HG03520 (cell line): ENCODE measurements around the gene ENTPD6.

Source experiments
- ATAC-seq: cut with Tn5 transposase; IDR thresholded peaks from one replicate; pipeline ENCODE4 v1.9.1; 2021; ENCODE audit warnings: mild to moderate bottlenecking, moderate library complexity; ENCODE audit not compliant: unreplicated experiment

The ENTPD6 gene

GRCh38 chr20:25207960-25208534 is 12.5 kb downstream of the ENTPD6 start:
- ATAC-seq, result no peak

DNA sequence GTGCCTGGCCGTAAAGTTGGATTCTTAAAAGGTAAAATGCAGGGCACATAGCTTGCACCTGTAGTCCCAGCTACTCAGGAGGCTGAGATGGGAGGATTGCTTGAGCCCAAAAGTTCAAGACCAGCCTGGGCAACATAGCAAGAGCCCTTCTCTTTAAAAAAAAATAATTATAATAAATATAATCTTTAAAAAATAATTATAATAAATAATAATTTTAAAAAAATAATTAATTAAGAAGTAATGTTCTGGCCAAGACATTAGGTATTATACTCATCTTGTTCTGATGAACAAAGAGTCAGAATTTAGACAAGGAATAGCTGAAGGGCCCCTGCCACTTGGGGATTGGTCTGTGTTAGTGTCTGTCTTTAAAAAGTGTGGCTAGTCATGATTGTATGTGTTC is 13.9 kb downstream of the ENTPD6 start:
- ATAC-seq, result no peak

GRCh38 chr20:25209911-25210310 is 14.4 kb downstream of the ENTPD6 start:
- ATAC-seq, result no peak

DNA sequence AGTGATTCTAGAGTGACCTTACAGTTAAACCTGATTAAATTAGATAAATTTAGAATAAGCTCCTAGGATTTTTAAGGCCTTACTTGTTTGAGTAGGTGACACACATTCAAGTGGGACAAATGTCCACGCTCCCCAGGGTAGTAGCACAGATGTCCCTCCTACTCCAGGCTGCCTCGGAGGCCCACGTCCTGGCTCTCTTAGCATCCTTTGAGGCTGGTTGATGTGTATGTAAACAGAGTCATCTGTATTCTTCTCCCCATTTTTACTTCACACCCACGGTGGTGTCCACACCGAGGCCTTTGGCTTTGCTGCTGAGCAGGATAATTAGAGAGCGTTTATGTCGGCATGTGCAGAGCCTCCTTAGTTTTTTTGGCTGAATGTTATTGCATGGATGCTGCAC is 15.8 kb downstream of the ENTPD6 start:
- ATAC-seq, result no peak

DNA sequence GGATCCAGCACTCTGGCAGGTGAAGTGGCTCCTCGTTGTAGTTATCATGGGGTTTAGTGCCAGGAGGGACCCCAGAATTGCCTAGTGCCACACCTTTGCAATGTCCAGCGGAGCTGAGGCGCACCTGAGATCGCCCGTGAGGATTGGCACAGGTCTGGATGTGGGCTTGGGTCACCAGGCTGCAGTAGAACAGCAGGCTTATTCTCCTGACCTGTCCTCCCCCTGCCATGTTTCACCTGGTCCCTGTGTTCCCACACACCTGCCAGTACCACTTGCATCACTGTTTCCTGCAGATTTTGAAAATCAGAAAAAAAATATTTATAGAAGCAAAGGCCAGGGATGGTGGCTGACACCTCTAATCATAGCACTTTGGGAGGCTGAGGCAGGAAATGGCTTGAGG is 16.7 kb downstream of the ENTPD6 start:
- ATAC-seq, result no peak

- ATAC-seq, result no peak
These were observed 18.3 kb downstream of the ENTPD6 start for GRCh38 chr20:25213566-25214425.

DNA sequence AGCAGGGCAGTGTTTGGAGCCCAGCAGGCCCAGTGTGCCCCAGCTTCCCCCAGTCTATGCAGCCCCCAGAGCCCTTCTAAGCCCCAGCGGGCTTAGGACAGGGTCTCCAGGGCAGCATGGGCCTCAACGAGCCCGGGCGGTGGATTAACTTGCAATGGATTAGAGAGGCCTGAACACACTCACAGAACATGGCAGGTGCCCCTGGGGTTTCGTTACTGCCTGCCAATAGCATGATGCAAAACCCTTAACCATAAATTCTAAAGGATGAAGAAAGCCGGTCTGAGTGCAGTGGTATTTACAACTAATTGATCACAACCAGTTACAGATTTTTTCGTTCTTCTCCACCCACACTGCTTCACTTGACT is 18.9 kb downstream of the ENTPD6 start:
- no peak for ATAC-seq

DNA sequence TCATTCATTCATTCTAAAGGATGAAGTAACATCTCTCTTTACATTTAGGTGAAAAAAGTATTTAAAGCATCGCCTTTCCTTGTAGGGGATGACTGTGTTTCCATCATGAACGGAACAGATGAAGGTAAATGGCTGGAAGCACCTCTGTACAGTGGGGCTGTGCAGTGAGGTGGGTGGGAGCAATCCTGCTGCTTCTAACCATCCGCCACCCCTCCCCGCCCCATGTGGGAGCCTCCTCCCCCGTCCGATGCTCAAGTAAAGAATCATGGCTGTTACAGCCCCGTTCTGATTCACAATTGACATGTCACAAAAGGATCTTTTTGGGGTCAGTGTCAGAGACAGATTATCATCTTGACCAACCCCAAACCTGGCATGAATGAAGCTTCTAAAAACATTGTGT is 19.3 kb downstream of the ENTPD6 start:
- ATAC-seq, result no peak

GRCh38 chr20:25215521-25215920 is 20.0 kb downstream of the ENTPD6 start:
- no peak for ATAC-seq

DNA sequence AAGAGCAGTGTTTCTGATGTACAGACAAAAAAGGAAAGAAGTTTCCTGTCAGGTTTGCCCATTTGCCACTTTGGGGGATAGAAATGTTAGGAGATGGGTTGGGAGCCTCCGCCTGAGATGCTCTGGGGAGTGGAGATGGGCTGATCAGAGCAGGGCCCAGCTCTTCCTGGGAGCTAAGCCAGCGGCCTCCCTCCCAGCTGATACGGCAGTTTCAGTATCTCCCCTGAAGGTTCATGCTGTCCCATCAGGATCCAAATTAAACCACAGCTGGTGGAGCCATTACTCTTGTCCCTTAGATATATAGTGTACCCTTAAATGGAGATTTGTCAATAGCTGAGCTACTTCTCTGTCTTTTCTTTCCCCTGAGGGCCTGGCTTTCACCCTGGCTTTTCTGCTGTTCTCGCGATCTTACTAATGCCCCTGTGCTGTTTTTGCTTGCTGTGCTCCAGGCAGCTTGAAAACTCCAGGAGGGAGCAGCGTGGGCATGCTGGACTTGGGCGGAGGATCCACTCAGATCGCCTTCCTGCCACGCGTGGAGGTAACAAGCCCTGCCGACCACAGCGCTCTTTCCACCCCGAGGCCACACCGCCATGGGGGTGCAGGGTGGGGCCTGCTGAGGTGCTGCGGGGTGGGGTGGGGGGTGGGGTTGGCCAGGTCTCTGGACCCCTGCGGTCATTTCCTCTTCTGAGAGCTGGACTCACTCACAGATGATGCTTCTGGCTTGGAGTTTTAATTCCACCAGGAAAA is 20.9 kb downstream of the ENTPD6 start:
- no peak for ATAC-seq

DNA sequence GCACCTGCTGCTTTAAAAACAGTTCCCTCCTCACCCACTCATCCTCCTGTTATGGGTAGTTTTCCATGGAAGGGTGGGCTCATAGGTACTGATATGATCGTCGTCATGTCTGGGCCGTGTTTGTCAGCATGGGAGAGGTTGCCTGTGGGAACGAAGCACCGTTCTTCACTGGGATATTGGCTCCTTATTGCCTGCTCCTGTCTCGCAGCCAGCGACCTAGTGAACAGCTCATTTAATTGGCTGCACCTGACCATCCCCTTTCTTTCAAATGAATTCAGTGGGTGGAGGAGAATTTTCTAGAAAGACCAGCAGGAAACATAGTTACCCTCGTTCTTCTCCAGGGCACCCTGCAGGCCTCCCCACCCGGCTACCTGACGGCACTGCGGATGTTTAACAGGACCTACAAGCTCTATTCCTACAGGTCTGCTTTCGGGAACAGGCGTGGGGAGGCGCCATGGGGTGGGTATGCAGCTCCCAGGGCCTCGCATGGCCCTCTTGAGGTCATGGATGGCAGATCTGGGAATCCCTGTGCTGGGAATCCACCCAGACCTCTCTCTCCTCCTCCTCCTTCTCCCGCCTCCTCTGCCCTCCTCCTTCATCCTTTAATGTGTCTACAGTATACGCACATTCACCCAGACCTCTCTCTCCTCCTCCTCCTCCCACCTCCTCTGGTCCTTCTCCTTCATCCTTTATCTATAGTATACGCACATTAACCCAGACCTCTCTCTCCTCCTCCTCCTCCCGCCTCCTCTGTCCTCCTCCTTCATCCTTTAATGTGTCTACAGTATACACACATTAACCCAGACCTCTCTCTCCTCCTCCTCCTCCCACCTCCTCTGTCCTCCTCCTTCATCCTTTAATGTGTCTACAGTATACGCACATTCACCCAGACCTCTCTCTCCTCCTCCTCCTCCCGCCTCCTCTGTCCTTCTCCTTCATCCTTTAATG is 21.9 kb downstream of the ENTPD6 start:
- no peak for ATAC-seq

GRCh38 chr20:25218109-25218486 is 22.6 kb downstream of the ENTPD6 start:
- ATAC-seq, result no peak

GRCh38 chr20:25218492-25218891 is 23.0 kb downstream of the ENTPD6 start:
- no peak for ATAC-seq

GRCh38 chr20:25219365-25219764 is 23.9 kb downstream of the ENTPD6 start:
- ATAC-seq, result no peak

DNA sequence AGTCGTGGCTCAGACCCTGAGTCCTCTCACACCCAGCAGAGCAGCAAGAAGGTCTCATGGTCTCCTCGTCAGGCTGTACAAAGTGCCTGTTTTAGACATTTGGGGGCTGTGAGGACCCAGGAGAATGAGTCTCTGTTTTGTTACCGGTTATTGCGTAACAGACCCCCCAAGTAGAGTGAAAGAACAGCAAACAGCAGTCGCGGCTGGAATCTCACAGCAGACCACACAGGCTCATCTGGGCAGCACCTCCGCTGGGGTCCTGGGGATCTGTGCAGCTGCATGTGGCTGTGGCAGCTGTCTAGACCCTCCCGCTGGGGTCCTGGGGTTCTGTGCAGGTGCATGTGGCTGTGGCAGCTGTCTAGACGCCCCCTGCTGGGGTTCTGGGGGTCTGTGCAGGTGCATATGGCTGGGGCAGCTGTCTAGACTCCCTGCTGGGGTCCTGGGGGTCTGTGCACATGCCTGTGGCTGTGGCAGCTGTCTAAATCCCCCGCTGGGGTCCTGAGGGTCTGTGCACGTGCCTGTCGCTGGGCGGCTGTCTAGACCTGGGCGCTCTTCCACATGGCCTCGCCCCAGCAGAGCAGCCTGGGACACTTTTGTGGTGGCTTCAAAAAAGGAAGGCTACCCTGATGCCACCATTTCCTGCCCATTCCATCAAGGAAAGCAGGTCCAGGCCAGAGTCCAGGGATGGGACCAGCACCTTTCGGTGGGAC is 24.7 kb downstream of the ENTPD6 start:
- ATAC-seq, result no peak

DNA sequence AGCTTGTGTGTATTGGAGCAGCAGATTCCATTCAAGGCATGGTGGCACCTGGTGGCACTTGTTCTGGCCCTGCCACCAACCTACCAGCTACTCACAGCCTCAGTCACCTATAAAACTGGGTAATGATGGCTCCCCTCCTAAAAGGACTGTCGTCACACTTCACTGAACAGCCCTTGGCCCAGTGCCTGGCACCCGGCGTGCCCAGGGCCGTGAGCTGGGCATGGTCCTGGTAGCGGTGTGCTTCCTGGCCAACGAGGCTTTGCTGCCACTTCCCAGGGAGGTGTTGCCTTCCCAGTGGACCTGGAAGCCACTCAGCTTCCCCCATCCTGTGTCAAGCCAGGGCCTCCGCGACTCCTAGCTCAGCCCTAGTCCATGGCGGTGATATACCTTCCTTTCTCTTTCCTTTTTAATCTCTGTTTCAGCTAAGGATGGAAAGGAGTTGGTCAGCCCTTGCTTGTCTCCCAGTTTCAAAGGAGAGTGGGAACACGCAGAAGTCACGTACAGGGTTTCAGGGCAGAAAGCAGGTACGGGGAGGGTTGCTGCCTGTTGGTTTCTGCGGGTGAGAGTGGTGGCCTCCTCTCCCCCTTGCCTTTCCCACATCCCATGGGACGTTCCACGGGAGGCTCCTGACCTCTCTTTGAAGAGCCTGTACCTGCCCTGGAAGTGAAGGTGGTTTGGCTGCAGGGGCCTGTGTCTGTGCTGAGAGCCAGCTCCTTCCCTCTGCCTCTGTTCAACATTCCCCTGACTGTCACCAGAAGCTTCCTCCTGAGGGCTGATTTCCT is 25.5 kb downstream of the ENTPD6 start:
- no peak for ATAC-seq

- ATAC-seq, result no peak
These were observed 26.3 kb downstream of the ENTPD6 start for GRCh38 chr20:25221592-25222460.

GRCh38 chr20:25222461-25223178 is 27.1 kb downstream of the ENTPD6 start:
- ATAC-seq, result no peak
